ENCODE results near the gene PYGL.

- TF ChIP-seq, protein P1, sequence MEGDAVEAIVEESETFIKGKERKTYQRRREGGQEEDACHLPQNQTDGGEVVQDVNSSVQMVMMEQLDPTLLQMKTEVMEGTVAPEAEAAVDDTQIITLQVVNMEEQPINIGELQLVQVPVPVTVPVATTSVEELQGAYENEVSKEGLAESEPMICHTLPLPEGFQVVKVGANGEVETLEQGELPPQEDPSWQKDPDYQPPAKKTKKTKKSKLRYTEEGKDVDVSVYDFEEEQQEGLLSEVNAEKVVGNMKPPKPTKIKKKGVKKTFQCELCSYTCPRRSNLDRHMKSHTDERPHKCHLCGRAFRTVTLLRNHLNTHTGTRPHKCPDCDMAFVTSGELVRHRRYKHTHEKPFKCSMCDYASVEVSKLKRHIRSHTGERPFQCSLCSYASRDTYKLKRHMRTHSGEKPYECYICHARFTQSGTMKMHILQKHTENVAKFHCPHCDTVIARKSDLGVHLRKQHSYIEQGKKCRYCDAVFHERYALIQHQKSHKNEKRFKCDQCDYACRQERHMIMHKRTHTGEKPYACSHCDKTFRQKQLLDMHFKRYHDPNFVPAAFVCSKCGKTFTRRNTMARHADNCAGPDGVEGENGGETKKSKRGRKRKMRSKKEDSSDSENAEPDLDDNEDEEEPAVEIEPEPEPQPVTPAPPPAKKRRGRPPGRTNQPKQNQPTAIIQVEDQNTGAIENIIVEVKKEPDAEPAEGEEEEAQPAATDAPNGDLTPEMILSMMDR (IDR thresholded peaks at IDR 0.05): no peak
- TF ChIP-seq ZFX (IDR thresholded peaks at IDR 0.05; ENCODE audit: borderline replicate concordance): no peak
Measured at GRCh38 chr14:50961605-50962221, 17.4 kb upstream of the PYGL start.
